HG03442 (cell line): ENCODE data around the gene TEX264.
"Not testable (repeated sequence)": the region's sequence is repeated elsewhere in the genome, so short reads cannot be mapped to it uniquely, and the experiment has no call there.

ENCODE experiments used
- ATAC-seq: cut with Tn5 transposase; IDR thresholded peaks from one replicate; pipeline ENCODE4 v1.9.1; 2021; ENCODE audit warnings: mild to moderate bottlenecking, moderate library complexity; ENCODE audit not compliant: unreplicated experiment

Gene TEX264

GRCh38 chr3:51670823-51671733, at the start of gene TEX264:
Gene TEX264, plus strand, starts transcription at chr3:51671252. Its CDS starts 3,053 bp downstream, at chr3:51674305.
- ATAC-seq: peak; percentile 71

GRCh38 chr3:51622413-51622812, 48.6 kb upstream of the TEX264 start:
- ATAC-seq: no peak

GRCh38 chr3:51622868-51623267, 48.2 kb upstream of the TEX264 start:
- no peak for ATAC-seq

- ATAC-seq: no peak
Measured at GRCh38 chr3:51630513-51630912, 40.5 kb upstream of the TEX264 start.

- ATAC-seq: no peak
Measured at GRCh38 chr3:51637144-51637940, 33.7 kb upstream of the TEX264 start.

- peak; percentile 60 for ATAC-seq
Measured at GRCh38 chr3:51637941-51638471, 33.0 kb upstream of the TEX264 start.

- no peak for ATAC-seq
Measured at GRCh38 chr3:51642462-51642861, 28.6 kb upstream of the TEX264 start.

- no peak for ATAC-seq
Measured at GRCh38 chr3:51646091-51646490, 25.0 kb upstream of the TEX264 start.

GRCh38 chr3:51652103-51652502, 18.9 kb upstream of the TEX264 start:
- ATAC-seq: not testable (repeated sequence)

GRCh38 chr3:51653409-51653808, 17.6 kb upstream of the TEX264 start:
- ATAC-seq: not testable (repeated sequence)

GRCh38 chr3:51657234-51657633, 13.8 kb upstream of the TEX264 start:
- ATAC-seq: no peak

- ATAC-seq: no peak
Measured at GRCh38 chr3:51659942-51660341, 11.1 kb upstream of the TEX264 start.

GRCh38 chr3:51662456-51662855, 8.6 kb upstream of the TEX264 start:
- ATAC-seq: no peak

GRCh38 chr3:51668756-51669155, 2.3 kb upstream of the TEX264 start:
- ATAC-seq: no peak

- peak; percentile 24 for ATAC-seq
Measured at GRCh38 chr3:51669241-51670052, 1.6 kb upstream of the TEX264 start.

- ATAC-seq: no peak
Measured at GRCh38 chr3:51670053-51670822, 814 bp upstream of the TEX264 start.

GRCh38 chr3:51671734-51672475, 853 bp downstream of the TEX264 start:
- ATAC-seq: peak; percentile 31

GRCh38 chr3:51673181-51673801, 2.2 kb downstream of the TEX264 start:
- ATAC-seq: no peak
